ENCODE data around the gene KMT2B. TPM values are rescaled to one million over a fixed set of nuclear protein-coding genes. Genes with fewer than 3 reads are reported as not detected.
A peak's percentile ranks its signal among the peaks of the same experiment; 100 is the strongest.

KMT2B gene
- total RNA-seq, 1 donor from 2014 or later, result 70.2 TPM

GRCh38 chr19:35743640-35744429 lies 26.0 kb downstream of the KMT2B start:
- Mint-ChIP-seq H3K36me3 (ENCODE audit: insufficient read depth) (peaks cover 3% of the 10 kb centered on the region), H3K4me1 (ENCODE audit: low read depth) (peaks cover 28% of the 10 kb centered on the region), H3K27me3 (no peaks in the 10 kb centered on the region), H3K4me3 (ENCODE audit: low read depth) (peak overlapping the region; percentile 98), H3K27ac (peak overlapping the region; percentile 100), H3K9me3 (ENCODE audit: low read depth) (no peaks in the 10 kb centered on the region)
- no peak for TF ChIP-seq CTCF (IDR thresholded peaks at IDR 0.05; ENCODE audit: unreplicated experiment)
- DNase-seq (ENCODE audit: low spot score, unreplicated experiment), result no peak

- Mint-ChIP-seq H3K4me1 (ENCODE audit: low read depth) (peaks cover 31% of the 10 kb centered on the region), H3K27me3 (no peaks in the 10 kb centered on the region), H3K36me3 (ENCODE audit: insufficient read depth) (peaks cover 3% of the 10 kb centered on the region)
These were observed 26.9 kb downstream of the KMT2B start for GRCh38 chr19:35744430-35745327.

GRCh38 chr19:35745328-35746086 lies 27.7 kb downstream of the KMT2B start, which contains the start of the genes PSENEN and U2AF1L4:
PSENEN (plus strand) TSS chr19:35745651; CDS start chr19:35745931, 280 bp downstream.
U2AF1L4 (minus strand) TSS chr19:35745418; CDS start chr19:35745391, 27 bp downstream.
- H3K27me3 Mint-ChIP-seq, result no peaks in the 10 kb centered on the region
- H3K4me1 Mint-ChIP-seq (ENCODE audit: low read depth), result peaks cover 32% of the 10 kb centered on the region
- DNase-seq (ENCODE audit: low spot score, unreplicated experiment), result peak; percentile 93
- H3K4me3 Mint-ChIP-seq (ENCODE audit: low read depth), result peak within 1 kb of the TSS; percentile 98
- TF ChIP-seq CTCF (IDR thresholded peaks at IDR 0.05; ENCODE audit: unreplicated experiment), result no peak
- H3K9me3 Mint-ChIP-seq (ENCODE audit: low read depth), result no peaks in the 10 kb centered on the region
- H3K27ac Mint-ChIP-seq, result peak within 1 kb of the TSS; percentile 100
- peaks cover 3% of the 10 kb centered on the region for H3K36me3 Mint-ChIP-seq (ENCODE audit: insufficient read depth)

More at GRCh38 chr19:35744430-35745327, 26.9 kb downstream of the KMT2B start:
- Mint-ChIP-seq H3K4me3 (ENCODE audit: low read depth) (peak overlapping the region; percentile 98), H3K27ac (peak overlapping the region; percentile 100), H3K9me3 (ENCODE audit: low read depth) (no peaks in the 10 kb centered on the region)
- peak; percentile 88 for DNase-seq (ENCODE audit: low spot score, unreplicated experiment)
- TF ChIP-seq CTCF (IDR thresholded peaks at IDR 0.05; ENCODE audit: unreplicated experiment), result peak; percentile 48

- Mint-ChIP-seq H3K36me3 (ENCODE audit: insufficient read depth) (peaks cover 3% of the 10 kb centered on the region), H3K9me3 (ENCODE audit: low read depth) (no peaks in the 10 kb centered on the region), H3K4me1 (ENCODE audit: low read depth) (peaks cover 30% of the 10 kb centered on the region), H3K27ac (peak overlapping the region; percentile 100), H3K4me3 (ENCODE audit: low read depth) (peak overlapping the region; percentile 98), H3K27me3 (no peaks in the 10 kb centered on the region)
- DNase-seq (ENCODE audit: low spot score, unreplicated experiment), result no peak
- TF ChIP-seq CTCF (IDR thresholded peaks at IDR 0.05; ENCODE audit: unreplicated experiment), result no peak
These were observed 28.3 kb downstream of the KMT2B start for GRCh38 chr19:35746087-35746462.
